ENCODE measurements around the gene DNAH2.
A peak's percentile ranks its signal among the peaks of the same experiment; 100 is the strongest.

Gene DNAH2

GRCh38 chr17:7703584-7704479 is 13.7 kb upstream of the DNAH2 start:
- peak; percentile 64 to 82 for DNase-seq

- DNase-seq, result peak; percentile 65 to 75
These were observed 12.8 kb upstream of the DNAH2 start, which contains the start of gene EFNB3 for GRCh38 chr17:7704601-7705268. EFNB3 (plus strand) TSS chr17:7705202; CDS start chr17:7705599, 397 bp downstream.

- no peak for DNase-seq
These were observed 12.0 kb upstream of the DNAH2 start for GRCh38 chr17:7705269-7706255.

GRCh38 chr17:7706631-7707354 is 10.8 kb upstream of the DNAH2 start:
- DNase-seq, result no peak

GRCh38 chr17:7707446-7707845 is 10.1 kb upstream of the DNAH2 start:
- no peak for DNase-seq

GRCh38 chr17:7707858-7708750 is 9.4 kb upstream of the DNAH2 start:
- DNase-seq, result no peak

- DNase-seq, result no peak
These were observed 8.5 kb upstream of the DNAH2 start for GRCh38 chr17:7709031-7709430.

GRCh38 chr17:7710301-7710700 is 7.2 kb upstream of the DNAH2 start:
- no peak for DNase-seq

- peak; percentile 18 to 26 for DNase-seq
These were observed 6.3 kb upstream of the DNAH2 start for GRCh38 chr17:7711051-7711755.

GRCh38 chr17:7712111-7712771 is 5.3 kb upstream of the DNAH2 start:
- DNase-seq, result peak in 1 of 2 experiments; percentile 13

GRCh38 chr17:7713782-7714181 is 3.8 kb upstream of the DNAH2 start:
- DNase-seq, result no peak

GRCh38 chr17:7714721-7715594 is 2.6 kb upstream of the DNAH2 start:
- DNase-seq, result no peak

GRCh38 chr17:7715936-7716886 is 1.3 kb upstream of the DNAH2 start:
- no peak for DNase-seq

GRCh38 chr17:7717756-7718350 is 309 bp downstream of the DNAH2 start:
- no peak for DNase-seq

- DNase-seq, result no peak
These were observed 2.1 kb downstream of the DNAH2 start for GRCh38 chr17:7719661-7720060.

GRCh38 chr17:7720125-7720524 is 2.6 kb downstream of the DNAH2 start:
- DNase-seq, result no peak

GRCh38 chr17:7721612-7722011 is 4.1 kb downstream of the DNAH2 start:
- DNase-seq, result no peak
